HG02623 (cell line): ENCODE results near the gene PLA2G10.
A peak's percentile ranks its signal among the peaks of the same experiment; 100 is the strongest.
"Not testable (repeated sequence)": the region's sequence is repeated elsewhere in the genome, so short reads cannot be mapped to it uniquely, and the experiment has no call there.

Experiments
- ATAC-seq: cut with Tn5 transposase; IDR thresholded peaks from one replicate; pipeline ENCODE4 v1.9.1; 2021; ENCODE audit warnings: moderate library complexity; ENCODE audit not compliant: unreplicated experiment

Gene PLA2G10

DNA sequence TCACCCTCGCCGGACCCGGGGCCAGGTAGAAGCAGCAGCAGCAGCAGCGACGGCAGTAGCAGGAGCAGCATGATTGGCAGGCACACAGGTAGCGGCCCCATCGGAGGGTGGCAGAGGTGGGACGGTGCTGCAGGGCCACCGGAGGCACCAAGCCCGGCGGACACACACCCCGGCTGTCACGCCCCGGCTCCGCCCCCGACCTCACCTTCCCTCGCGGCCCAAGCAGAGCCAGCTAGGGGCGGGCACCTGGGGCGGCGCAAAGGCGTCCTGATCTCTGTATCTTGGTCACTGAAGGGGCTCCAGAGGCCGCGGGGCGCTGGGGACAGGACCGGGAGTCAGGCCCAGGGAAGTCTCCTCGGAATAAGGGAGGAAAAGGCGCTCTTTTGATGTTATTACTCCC lies at the start of gene PLA2G10:
TSS of gene PLA2G10 (minus strand) at position 180 of the 400 bp plus-strand sequence. CDS start at position 101, 79 bp downstream.
- ATAC-seq, result not testable (repeated sequence)

DNA sequence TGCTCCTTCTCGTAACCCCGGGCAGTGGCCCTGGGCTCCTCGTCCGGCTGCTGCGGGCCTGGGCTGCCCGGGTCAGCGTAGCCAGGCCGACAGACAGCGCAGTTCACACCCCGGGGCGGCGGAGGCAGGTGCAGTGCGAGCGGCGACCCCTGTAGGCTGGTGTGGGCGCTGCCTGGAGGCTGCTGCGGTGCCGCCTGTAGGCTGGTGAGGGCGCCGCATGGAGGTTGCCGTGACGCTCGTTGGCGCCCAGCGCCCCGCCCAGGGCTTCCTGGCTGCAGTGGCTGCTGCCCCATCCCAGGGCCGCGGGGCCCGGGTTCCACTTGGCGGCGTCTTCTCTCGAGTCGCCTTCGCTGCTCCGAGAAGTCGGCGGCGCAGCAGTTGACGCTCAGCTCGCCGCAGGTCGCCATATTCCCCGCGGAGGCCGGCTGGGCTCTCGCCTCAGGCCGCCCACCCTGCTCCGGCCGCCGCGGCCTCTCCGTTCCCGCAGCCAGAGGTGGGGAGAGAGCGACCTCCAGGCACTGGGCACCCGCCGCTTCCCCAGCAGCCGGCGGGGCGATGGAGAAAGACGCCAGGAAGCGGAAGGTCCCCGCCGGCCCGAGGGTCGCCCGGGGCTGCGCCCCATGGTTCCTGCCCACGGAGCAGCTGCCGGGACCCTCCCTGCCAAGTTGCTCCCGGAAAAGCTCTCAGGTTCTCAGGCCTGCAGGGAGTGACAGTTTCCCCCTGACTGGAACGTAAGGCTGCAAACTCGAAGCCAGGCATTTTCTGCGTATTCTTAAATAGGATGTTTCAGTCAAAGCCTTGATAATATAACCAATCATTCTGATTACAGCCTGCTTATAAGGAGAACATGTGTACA lies 48.4 kb upstream of the PLA2G10 start, which contains the start of gene NPIPA2:
TSS of gene NPIPA2 (plus strand) at position 261 of the 856 bp plus-strand sequence. CDS start 5,533 bp downstream, outside the sequence.
- ATAC-seq, result peak; percentile 97

DNA sequence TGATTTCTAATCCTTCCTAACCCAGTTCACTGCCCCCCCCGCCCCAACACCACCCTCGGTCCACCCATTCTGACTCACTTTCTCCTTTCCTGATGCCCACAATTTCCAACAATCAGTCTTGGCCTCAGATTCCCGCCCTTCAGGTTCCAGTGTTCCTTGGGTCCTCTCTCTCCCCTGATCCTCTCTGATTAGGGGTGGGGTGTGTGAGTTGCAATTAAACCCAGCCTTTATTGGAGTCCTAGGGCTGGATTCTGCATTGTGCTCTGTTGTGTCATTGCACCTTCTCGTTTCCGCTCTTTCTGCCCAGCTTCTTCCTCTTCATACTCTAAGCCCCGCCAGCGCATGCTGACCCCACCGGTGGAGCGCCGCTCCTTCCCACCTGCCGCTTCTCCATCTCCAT lies 47.7 kb upstream of the PLA2G10 start:
- ATAC-seq, result not testable (repeated sequence)

- not testable (repeated sequence) for ATAC-seq
Observed at GRCh38 chr16:14740832-14741385, 46.8 kb upstream of the PLA2G10 start.

DNA sequence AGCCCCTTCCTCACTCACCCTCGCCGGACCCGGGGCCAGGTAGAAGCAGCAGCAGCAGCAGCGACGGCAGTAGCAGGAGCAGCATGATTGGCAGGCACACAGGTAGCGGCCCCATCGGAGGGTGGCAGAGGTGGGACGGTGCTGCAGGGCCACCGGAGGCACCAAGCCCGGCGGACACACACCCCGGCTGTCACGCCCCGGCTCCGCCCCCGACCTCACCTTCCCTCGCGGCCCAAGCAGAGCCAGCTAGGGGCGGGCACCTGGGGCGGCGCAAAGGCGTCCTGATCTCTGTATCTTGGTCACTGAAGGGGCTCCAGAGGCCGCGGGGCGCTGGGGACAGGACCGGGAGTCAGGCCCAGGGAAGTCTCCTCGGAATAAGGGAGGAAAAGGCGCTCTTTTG lies 39.1 kb upstream of the PLA2G10 start:
- not testable (repeated sequence) for ATAC-seq

DNA sequence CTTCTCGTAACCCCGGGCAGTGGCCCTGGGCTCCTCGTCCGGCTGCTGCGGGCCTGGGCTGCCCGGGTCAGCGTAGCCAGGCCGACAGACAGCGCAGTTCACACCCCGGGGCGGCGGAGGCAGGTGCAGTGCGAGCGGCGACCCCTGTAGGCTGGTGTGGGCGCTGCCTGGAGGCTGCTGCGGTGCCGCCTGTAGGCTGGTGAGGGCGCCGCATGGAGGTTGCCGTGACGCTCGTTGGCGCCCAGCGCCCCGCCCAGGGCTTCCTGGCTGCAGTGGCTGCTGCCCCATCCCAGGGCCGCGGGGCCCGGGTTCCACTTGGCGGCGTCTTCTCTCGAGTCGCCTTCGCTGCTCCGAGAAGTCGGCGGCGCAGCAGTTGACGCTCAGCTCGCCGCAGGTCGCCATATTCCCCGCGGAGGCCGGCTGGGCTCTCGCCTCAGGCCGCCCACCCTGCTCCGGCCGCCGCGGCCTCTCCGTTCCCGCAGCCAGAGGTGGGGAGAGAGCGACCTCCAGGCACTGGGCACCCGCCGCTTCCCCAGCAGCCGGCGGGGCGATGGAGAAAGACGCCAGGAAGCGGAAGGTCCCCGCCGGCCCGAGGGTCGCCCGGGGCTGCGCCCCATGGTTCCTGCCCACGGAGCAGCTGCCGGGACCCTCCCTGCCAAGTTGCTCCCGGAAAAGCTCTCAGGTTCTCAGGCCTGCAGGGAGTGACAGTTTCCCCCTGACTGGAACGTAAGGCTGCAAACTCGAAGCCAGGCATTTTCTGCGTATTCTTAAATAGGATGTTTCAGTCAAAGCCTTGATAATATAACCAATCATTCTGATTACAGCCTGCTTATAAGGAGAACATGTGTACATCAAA lies 9.3 kb upstream of the PLA2G10 start, which contains the start of gene NPIPA3:
TSS of gene NPIPA3 (plus strand) at position 256 of the 856 bp plus-strand sequence. CDS start 5,533 bp downstream, outside the sequence.
- ATAC-seq, result peak; percentile 92

GRCh38 chr16:14702672-14703071 lies 8.6 kb upstream of the PLA2G10 start:
- not testable (repeated sequence) for ATAC-seq

DNA sequence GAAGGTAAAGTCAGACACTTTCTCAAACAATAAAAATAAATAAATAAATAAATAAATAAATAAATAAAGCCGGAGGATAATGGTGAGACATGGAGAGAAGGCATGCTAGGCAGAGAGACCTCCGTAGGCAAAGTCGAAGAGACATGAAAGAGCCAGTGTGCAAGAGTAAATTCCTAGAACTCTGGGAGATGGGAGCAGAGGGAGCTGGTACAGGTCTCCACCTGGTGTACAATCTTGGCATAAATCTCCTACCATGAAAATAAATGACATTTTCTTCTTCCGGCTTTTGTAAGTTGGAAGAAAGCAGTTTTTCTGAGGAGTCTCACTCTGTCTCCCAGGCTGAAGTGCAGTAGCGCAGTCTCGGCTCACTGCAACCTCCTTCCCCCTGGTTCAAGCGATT lies 7.8 kb upstream of the PLA2G10 start:
- not testable (repeated sequence) for ATAC-seq

GRCh38 chr16:14685870-14686793 lies 8.0 kb downstream of the PLA2G10 start:
- ATAC-seq, result not testable (repeated sequence)

DNA sequence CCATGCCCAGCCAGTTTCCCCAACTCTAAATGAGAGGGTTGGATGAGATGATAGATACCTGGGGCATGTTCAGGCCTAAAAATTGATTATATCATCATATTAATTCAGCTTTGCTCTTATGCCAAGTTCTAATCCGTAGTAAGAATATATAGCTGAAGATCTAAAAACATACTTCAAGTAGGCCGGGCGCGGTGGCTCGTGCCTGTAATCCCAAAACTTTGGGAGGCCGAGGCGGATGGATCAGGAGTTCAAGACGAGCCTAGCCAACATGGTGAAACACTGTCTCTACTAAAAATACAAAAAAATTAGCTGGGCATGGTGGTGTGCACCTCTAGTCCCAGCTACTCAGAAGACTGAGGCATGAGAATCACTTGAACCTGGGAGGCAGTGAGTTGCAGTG lies 12.0 kb downstream of the PLA2G10 start:
- ATAC-seq, result no peak

- ATAC-seq, result no peak
Observed at GRCh38 chr16:14681115-14681514, 13.0 kb downstream of the PLA2G10 start.

DNA sequence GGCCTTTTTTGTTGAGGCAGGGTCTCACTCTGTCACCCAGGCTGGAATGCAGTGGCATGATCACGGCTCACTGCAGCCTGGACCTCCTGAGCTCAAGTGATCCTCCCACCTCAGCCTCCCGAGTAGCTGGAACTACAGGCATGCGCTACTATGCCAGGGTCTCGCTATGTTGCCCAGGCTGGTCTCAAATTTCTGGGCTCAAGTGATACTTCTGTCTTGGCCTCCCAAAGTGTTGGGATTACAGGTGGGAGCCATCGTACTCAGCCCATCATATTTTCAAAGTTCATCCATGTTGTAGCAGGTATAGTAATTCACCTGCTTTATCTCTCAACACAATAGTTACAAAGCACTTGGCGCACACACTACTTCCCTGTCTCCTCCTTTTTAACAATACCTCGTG lies 13.7 kb downstream of the PLA2G10 start:
- not testable (repeated sequence) for ATAC-seq

GRCh38 chr16:14678748-14679497 lies 15.2 kb downstream of the PLA2G10 start:
- ATAC-seq, result no peak

- ATAC-seq, result no peak
Observed at GRCh38 chr16:14677627-14678026, 16.5 kb downstream of the PLA2G10 start.

DNA sequence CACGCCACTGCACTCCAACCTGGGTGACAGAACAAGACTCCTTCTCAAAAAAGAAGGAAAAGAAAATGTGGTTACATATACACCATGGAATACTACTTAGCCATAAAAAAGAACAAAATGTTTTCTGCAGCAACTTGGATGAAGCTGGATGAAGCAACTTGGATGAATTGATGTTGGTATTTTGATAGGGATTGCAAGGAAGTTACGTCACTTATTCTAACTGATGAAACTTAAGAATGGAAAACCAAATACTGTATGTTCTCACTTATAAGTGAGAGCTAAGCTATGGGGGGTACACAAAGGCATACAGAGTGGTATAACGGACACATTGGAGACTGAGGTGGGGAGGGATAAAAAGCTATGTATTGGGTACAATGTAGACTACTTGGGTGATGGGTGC lies 17.5 kb downstream of the PLA2G10 start:
- ATAC-seq, result no peak

DNA sequence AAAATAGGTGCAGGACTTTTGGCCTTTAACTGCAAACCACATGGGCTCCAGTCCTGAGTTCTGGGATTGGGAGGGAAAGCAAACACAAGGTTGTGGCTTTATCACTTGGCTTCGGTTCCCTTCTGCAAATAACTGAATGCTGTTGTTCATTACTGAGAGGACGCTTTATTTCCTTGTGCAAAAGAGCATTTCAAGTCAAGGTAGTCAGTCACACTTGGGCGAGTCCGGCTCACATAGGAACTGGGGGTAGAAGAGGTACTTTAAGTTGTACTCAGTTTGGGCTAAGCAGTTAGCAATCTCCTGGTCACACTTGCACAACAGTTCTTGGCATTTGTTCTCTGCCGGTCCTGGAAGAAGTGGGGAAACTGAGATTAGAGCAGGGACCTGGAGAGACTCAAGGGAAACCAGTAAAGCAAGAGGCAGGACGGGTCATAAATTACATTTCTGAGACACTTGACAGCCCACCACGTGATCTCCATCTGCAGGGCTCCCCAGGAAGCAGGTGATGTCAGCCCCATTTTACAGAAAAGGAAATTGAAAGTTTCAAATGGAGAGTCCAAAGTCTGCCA lies 21.6 kb downstream of the PLA2G10 start:
- no peak for ATAC-seq

- ATAC-seq, result no peak
Observed at GRCh38 chr16:14669776-14670175, 24.3 kb downstream of the PLA2G10 start.

GRCh38 chr16:14668556-14669223 lies 25.4 kb downstream of the PLA2G10 start:
- no peak for ATAC-seq
